Stomach (tissue), 4 donors: ENCODE results near the gene SELE.

ENCODE experiments used
- CTCF ChIP-seq, 7 experiments: fragments of 450-650 bp in 4 of 7; fragments of 200-600 bp in 3 of 7; sonication (generic) in 3 of 7; IDR thresholded peaks; one replicate each; pipeline ENCODE4 v1.5.1; 2016 to 2019; ENCODE audit warnings: antibody characterized with exemption in 7 of 7, control low read depth in 2 of 7, mild to moderate bottlenecking in 1 of 7
- POLR2A ChIP-seq, 4 donors: fragments of 450-650 bp; IDR thresholded peaks; one replicate each; pipeline ENCODE4 v1.6.1; 2016; ENCODE audit warnings: antibody characterized with exemption in 4 of 4, control low read depth in 2 of 4, mild to moderate bottlenecking in 1 of 4, moderate library complexity in 1 of 4
- POLR2AphosphoS5 ChIP-seq, 3 donors: sonication (generic); formaldehyde crosslinking; IDR thresholded peaks; one replicate each; pipeline ENCODE4 v1.6.1; 2016; ENCODE audit warnings: antibody characterized with exemption in 3 of 3

GRCh38 chr1:169764919-169765318 lies 31.0 kb upstream of the SELE start:
- TF ChIP-seq CTCF (IDR thresholded peaks at IDR 0.05) (no peak), POLR2A (IDR thresholded peaks at IDR 0.05) (no peak), POLR2AphosphoS5 (IDR thresholded peaks at IDR 0.05) (no peak)
